GM21360 (cell line): ENCODE measurements around the gene BAIAP3.

Experiments used
- ATAC-seq: cut with Tn5 transposase; IDR thresholded peaks from one replicate; pipeline ENCODE4 v1.9.1; 2021; ENCODE audit warnings: mild to moderate bottlenecking, moderate library complexity; ENCODE audit not compliant: unreplicated experiment

Gene BAIAP3

DNA sequence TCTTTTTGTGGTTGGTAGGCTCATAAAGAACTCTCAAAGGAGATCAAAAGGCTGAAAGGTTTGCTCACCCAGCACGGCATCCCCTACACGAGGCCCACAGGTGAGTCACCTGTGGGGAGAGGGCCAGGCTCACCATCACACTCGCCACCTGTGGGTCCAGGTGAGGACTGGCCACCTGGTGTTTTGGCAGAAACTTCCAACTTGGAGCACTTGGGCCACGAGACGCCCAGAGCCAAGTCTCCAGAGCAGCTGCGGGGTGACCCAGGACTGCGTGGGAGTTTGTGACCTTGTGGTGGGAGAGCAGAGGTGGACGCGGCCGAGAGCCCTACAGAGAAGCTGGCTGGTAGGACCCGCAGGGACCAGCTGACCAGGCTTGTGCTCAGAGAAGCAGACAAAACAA, 29.4 kb downstream of the BAIAP3 start:
- ATAC-seq, result no peak

DNA sequence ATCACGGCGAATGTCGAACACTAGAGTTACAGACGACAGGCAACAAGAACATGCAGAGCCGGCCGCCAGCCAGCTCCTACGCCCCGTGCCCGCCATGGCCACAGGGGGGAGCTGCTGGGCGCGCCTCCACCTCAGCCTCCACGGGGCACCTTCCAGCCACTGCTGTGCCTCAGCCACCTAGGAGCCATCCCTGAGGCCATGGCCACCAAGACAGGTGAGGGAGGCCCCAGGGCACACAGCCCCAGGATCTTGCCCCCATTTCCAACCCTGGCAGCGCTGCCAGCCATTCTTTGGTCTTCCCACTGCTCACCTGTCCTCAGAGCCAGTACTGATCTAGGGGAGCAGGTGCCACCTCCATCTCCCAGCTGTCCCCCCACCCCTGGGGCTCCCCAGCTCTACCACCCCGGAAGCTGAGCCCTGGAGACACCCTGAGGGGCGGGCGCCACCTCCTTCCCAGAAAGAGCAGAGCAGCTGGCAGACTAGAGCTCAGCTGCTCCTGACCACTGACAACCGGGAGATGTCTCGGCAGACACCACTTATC, 30.1 kb downstream of the BAIAP3 start:
- ATAC-seq, result no peak

DNA sequence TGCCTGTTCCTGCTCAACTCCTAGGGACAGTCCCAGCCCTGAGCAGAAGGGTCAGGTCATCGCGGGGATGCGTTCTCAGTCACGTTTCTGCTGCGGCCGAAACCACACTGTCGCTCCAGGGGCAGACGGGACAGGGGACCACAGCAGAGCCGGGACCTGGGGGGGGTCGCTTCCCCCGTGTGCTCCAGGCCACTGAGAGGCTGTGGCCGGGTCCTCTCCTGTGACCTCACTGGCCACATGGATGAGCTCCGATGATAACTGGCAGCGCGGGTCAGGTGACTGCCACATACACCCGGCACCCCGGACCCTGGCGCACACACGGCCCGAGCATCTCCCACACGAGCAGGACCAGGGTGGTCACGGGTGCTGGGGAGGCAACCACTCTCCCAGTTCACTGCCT, 31.1 kb downstream of the BAIAP3 start:
- ATAC-seq, result no peak

DNA sequence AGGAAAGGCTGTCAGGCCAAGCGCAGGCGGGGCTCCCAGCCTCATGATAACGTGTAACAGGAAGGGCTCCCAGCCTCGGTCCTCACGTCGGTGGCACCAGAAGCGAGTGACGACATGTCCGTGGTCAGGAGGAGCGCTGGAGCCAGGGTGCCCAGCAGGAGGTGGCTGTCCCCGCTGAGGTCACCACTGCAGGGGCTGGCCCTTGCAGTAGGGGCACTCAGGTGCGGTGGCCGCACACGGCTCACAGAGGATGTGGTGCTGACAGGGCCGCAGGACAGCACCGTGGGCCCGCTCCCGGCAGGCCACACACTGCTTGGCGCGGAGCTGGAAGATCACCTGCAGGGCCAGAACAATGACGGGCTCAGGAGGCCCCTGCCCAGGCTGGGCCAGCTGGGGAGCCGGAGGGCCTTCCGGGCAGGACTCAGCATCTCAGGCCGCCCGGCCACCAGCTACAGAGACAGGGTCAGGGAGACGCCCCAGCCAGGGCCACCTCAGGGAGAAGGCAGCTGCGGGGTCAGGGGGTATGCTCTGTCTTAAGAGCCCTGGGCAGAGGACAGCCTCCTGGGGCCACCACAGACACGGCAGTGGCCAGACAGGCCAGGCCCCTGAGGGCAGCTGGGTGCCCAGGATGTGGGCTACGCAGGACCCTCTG, 32.7 kb downstream of the BAIAP3 start:
- no peak for ATAC-seq

DNA sequence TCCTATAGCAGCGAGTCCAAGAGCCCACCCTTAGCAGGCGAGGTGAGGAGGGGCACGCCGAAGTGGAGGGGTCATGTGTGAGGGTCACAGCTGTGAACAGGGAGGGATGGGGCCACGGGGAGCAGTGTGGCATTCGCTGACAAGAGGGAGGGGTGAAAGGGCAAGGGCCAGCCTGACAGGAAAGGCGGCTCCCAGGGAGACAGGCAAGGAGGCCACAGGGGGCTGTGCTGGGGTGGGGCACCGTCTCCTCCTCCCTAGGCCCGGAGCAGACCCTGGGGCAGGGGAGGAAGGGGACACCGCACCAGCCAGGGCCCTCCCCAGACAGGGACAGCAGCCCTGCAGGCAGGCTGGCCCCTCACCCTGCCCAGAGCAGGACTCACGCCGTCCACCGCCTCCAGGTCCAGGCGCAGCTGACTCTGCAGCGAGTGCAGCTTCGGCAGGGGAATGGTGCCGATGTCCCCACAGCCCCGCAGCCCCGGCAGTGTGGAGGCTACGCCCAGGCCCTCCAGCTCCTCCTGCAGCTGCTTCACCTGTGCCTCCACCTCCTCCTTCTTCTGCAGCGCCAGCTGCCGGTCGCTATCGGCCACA, 33.4 kb downstream of the BAIAP3 start:
- no peak for ATAC-seq

DNA sequence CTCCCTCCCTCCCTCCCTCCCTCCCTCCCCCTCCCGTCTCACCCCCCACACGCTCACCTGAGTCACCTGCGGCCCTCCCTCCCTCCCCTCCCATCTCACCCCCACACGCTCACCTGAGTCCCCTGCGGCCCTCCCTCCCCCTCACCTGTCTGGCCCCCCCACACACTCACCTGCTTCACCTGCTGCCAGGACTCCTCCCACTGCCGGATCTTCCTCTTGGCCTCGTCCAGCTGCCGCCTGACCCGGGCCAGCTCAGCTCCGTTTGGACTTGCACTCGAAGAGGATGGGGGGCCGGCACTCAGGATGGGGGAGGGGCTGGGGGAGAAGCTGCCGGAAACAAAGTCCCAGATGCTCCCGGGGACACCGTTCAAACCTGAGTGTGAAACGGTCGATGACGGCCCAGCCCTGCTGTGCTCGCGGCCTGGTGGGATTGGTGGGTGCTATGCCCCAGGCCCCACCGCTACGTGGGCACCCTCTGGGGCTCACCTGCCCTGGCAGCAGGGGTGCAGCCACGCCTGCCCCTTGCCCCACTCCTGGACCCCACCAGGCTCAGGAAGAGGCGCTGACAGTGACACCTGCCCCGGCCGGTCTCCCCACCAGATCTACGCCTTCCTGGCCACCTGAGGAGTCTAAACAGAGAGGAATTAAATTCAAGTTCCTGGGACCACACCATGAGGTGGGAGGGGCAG, 34.2 kb downstream of the BAIAP3 start:
- ATAC-seq, result no peak

DNA sequence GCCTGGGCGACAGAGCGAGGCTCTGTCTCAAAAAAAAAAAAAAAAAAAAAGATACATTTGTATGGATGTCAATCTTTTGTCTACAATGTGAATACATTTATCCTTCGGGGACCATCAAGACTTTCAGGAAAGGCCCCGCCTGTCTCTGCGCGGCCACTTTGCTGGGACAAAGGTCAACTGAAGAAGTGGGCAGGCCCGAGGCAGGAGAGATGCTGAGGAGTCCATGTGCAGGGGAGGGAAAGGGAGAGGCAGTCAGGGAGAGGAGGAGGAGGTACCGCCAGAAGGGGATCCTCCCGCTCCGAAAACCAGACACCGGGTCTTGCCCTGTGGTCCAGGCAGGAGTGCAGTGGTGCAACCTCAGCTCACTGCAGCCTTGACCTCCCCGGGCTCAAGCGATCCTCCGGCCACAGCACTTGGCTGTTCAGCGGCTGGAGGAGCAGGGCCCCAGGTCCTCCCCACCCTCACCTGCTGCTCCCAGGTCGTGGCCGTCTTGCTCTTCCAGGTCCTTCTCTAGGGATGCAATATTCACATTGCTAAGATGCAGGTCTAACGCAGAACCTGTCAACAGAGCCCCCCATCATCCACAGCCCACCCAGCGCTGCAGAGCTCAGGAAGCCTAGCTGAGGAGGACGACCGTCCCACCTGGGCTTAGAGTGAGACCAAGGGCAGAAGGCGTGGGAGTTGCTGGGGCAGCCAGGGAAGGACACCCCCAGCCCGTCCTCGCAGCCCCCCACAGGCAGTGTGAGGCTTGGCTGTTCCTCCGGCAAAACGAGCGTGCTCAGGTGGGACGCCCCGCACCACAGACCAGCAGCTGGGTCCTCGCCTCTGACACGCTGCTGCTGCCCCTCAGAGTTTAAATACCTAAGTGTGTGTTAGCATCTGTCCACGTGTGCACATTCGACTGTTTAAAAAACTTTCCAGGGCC, 37.9 kb downstream of the BAIAP3 start:
- ATAC-seq, result no peak

DNA sequence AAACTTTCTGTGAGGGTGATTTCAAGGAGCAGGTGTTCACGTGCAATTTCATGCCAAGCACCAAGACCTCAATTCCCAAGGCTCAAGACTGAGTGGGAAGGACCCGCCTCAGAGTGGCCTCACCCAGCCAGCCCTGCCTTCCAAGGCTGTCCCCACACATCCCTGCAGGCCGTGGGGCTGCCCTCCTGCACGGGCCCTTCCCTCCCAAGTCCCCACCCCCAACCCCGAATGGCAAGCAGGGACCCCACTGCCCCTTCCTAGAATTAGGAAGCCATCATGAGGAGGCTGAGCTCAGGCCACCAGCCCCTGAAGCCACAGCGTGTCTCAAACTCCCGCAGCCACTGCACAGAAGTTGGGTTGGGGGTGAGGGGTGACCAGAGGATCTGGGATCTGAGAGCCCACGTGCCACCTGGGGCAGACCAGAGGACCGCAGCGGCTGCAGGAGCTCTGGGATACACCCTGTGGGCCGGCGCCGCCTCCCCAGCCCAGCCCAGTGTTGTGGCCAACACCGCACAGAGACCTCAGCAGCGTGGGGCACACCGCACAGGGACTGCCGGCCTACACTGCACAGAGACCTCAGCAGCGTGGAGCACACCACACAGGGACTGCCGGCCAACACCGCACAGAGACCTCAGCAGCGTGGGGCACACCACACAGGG, 39.0 kb downstream of the BAIAP3 start:
- no peak for ATAC-seq

DNA sequence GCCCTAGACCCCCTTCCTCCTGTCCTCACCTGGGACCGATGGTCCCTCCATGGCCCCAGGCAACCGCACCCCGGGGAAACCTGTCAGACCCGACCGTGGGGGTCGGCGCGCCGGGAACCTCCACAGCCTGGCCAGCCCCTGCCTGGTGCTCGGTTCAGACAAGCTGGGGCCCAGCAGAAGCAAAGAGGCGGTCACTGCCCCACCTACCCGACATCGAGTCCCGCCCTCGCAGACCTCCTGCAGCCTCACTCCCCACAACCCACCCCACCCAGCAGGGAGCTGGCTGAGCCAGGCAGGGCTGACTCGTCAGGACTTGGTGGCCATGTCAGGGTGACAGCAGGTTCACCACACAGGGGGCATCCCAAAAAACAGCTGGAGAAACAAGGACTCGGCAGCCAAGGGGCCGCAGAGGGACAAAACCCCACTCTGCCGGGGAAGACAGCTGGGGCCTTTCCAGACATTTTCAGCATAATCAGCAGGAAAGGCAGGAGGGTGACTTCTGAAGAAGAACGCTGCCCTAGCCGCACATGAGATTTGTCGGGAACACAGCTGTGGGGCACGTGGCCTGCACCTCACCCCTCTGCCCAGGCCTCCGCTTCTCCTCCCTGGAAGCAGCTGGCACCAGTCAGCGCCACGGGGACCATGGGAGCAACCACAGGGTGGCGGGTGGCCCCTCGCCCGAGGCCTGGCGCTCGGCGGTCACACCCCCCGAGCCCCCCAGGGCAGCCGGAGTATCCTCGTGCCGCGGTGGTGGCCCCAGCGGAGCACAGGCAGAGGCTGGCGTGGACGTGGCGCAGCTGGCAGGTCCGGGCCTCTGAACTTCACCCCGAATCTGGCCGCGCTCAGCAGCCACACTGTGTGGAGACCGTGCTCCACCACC, 41.2 kb downstream of the BAIAP3 start:
- ATAC-seq, result no peak

DNA sequence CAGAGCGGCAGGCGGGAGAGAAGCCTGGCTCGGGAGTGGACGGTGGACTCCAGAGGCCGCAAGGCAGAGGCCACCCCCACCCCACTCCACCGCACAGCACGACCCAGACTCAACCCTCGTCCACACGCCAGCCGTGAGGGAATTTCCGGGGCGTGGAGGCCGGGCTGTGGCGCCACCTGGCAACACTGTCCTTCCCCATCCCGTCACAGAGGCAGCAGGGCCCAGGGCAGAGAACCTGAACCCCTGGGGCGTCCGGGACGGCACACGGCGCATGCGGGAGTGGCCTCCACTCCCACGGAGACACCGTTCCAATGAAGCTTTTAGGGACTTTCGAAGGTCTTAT, 41.8 kb downstream of the BAIAP3 start:
- no peak for ATAC-seq

DNA sequence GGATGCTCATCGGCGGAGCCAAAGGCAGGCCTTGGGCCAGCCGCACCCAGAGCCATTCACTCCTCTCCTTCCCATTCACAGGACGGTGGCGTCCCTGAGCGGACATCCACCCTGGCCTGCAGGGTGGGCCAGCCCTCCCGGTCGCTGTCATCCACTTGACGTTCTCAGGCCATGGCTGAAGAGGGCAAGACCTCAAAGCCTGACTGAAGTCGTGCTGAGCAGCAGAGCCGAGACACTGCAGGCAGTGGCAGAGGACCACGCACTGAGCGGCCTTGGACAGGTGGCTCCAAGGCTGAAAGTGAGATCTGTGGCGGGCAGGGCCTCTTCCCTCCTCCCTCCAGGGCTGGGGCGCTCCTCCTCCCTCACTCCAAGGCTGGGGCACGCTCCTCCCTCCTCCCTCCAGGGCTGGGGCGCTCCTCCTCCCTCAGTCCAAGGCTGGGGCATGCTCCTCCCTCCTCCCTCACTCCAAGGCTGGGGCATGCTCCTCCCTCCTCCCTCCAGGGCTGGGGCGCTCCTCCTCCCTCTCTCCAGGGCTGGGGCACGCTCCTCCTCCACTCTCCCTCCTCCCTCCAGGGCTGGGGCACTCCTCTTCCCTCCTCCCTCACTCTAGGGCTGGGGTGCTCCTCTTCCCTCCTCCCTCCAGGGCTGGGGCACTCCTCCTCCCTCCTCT, 42.4 kb downstream of the BAIAP3 start:
- no peak for ATAC-seq

DNA sequence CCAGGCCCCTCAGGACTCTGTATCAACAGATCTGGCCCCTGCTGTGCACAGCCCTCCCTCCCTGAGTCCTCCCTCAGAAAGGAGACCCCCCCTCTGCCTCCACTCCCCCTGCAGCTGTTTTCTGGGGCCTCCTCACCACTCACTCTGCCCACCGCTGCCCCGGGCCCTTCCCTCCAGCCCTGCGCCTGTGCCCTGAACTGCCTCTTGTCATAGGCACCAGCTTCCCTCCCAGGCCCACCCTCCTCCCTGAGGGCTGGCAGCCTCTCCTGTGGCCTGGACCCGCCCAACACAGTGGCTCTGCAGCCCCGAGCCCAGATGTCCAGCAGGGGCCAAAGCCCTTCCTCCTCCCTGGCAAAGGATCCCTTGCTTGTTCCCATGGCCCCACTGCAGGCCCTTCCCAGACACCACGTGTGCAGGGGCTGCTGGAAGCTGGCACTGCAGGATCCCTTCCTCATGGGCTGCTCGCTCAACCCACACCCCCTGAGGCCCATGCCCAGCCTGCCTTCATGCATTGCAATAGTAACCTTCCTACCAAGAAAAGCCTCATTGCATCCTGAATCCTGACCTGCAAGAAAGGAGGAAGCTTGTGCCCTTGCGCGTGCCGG, 44.1 kb downstream of the BAIAP3 start:
- no peak for ATAC-seq

DNA sequence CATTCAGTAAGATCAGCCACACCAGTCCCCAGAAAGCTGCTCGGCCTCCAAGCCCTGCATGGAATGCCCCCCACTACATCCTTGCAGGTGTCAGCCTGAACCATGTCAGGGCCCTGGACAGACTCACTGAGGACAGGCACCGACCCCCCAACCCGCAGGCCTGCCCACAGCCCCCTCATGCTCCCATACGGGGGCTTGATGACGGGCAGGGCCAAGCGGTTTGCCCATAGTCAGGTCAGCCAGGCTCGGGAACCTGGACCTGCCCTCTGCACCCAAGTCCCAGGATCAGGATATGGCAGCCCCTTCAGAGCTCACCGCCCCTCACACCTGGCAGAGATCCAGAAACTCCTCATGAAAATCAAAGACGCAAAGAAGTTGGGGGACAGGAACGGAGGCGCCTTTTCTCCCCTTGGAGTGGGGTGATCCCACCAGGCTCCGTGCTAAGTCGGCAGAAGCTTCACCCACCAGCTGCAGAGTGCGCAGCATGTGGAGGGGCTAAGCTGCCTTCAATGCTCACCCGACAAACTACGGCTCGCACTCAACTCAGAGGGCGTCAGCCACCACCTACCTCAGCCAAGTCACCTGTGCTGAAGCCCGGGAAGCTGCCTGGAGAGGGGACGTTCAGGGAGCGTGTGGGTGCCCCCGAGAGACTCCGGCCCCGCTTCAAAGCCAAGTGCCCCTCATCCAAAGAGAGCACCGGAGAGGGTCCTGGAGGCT, 44.8 kb downstream of the BAIAP3 start:
- ATAC-seq, result no peak

DNA sequence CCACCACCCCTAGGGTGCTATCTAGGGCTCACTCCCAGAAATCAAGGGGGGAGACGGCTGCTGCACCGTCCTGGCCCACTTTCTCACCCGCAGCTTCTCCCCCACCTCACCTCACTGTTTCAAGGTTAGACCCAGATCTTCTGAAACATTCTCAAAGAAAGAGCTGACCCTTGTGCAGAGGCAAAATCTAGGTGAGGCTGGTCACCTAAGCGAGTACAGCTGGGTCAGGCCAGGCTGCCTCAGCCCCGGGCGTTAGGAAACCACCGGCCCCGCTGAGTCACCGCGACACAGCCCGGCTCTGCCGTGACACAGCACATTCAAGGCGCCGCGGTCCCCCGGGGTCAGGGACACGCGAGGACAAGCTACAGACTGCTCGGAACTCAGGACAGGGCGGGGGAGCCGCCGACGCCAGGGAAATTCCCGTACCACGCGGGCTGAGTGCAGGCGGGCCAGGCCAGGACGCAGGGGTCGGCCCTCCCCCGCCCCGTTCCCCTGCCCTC, 45.4 kb downstream of the BAIAP3 start:
- no peak for ATAC-seq

DNA sequence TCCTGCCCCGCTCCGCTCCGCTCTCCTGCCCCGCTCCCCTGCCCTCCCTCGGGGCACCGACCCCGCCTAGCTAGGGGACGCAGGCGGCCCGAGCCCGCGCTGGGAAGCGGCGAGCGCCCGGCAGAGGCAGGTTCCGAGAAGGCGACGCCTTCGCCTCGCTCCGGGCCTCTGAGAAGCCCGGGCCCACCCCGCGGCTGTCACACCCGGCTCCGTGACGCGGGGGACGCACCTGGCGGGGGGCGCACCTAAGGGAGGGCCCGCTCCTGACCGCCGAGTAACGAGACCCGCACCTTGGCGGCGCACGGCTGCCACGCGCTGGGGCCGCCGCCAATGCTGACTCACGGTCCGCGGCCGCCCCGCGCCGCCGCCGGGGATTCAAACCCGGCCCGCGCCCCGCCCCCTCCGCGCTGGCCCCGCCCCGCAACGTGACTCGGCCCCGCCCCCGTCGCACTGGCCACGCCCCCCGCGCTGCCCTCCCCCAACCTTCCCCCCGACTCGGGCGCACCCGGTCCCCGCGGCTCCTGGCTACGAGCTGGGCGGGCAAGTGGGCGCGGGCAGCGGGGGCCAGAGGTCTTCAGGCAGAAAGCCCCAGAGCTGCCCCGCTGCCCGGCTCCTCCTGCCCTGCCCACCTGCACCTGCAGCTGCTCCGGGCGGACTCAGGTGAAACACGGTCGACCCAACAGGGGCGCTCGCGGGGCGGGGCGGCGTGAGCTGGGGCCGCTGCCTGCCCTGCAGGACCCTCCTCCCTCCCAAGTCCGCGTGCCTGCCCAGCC, 46.0 kb downstream of the BAIAP3 start:
- ATAC-seq, result no peak

DNA sequence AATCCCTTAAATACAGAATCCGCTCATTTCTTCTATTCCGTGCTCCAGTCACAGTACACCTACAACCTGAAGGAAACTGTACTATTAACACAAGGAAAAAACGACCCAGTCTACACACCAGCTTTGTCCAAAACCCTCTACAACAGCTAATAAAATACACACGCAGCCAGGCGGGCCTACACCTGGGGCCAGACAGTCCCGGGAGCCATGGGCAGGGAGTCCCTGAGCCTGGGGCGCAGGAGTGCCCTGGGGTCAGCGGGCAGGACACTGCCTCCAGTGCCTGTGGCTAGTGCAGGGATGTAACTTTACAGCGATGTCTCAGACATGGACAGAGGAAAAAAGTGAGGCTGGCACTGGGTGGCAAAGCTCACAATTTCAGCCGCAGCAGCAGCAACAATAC, 46.8 kb downstream of the BAIAP3 start:
- no peak for ATAC-seq
